Psoas muscle (tissue), 8 donors: ENCODE results near the gene NAPG. TPM values are rescaled to one million over a fixed set of nuclear protein-coding genes. Genes with fewer than 3 reads are reported as not detected.

ENCODE experiments used
- ATAC-seq, 4 donors: fragments of 200-7000 bp; cut with Tn5 transposase; one replicate each; pipeline ENCODE4 v1.9.1; 2020; ENCODE audit warnings: moderate library complexity in 3 of 4, mild to moderate bottlenecking in 2 of 4
- DNase-seq, 2 donors: peaks; one replicate each; pipeline ENCODE4 v3.0.0-alpha.2; 2020
- H3K27ac ChIP-seq: fragments of 200-600 bp; one replicate; pipeline ENCODE4 v1.8.0; 2022
- H3K27me3 ChIP-seq, 3 donors: fragments of 200-600 bp in 1 of 3; one replicate each; pipeline versions ENCODE4 v1.6.1 to v1.8.0; 2013 to 2022; ENCODE audit warnings: low read length in 2 of 3, mild to moderate bottlenecking in 2 of 3, moderate library complexity in 1 of 3; ENCODE audit not compliant: insufficient read depth in 3 of 3
- H3K36me3 ChIP-seq, 2 donors: fragments of 200-600 bp in 1 of 2; one replicate each; pipeline versions ENCODE4 v1.6.1 to v1.8.0; 2013 to 2022; ENCODE audit warnings: low read depth in 1 of 2, mild to moderate bottlenecking in 1 of 2, moderate library complexity in 1 of 2; ENCODE audit not compliant: insufficient read depth in 1 of 2
- H3K4me1 ChIP-seq: fragments of 200-600 bp; one replicate; pipeline ENCODE4 v1.8.0; 2022
- H3K4me3 ChIP-seq: fragments of 200-600 bp; one replicate; pipeline ENCODE4 v1.8.0; 2022; ENCODE audit warnings: mild to moderate bottlenecking
- H3K9me3 ChIP-seq: fragments of 200-600 bp; one replicate; pipeline ENCODE4 v1.8.0; 2022
- CTCF ChIP-seq: fragments of 200-600 bp; IDR thresholded peaks from one replicate; pipeline ENCODE4 v1.8.0; 2022; ENCODE audit warnings: antibody characterized with exemption
- WGBS, 3 donors: extraction: QIAGEN DNeasy Blood & Tissue Kit; methylation state at CpG; one replicate each; pipeline versions ENCODE4 v1.1.6 to v1.1.7; 2013; 5-methylcytosine and 5-hydroxymethylcytosine counted together
- intact Hi-C, 2 donors: fragments of 100-400 bp; cut with DNase I; formaldehyde crosslinking; loops; one replicate each; pipeline versions ENCODE4 v1.11.0 to v1.14.2; 2022
- long read RNA-seq, 2 donors: library from polyadenylated mRNA; unstranded; transcript quantifications; one replicate each; pipeline ENCODE4 v2.0.0, GENCODE V29; 2021
- polyA plus RNA-seq, 3 donors: library from polyadenylated mRNA; stranded (reverse); fragments of 200-250 nt; gene quantifications; one replicate each; pipeline ENCODE4 v1.2.3, GENCODE V29; 2013
- total RNA-seq, 4 donors: library from RNA; stranded (reverse); fragmentation: NEBNext Ultra II Directional in 2 of 4; extraction: Animal tissue kit (Norgen Biotek cat#: 25700) in 2 of 4; gene quantifications; one replicate each; pipeline versions ENCODE4 v1.2.1 to v1.2.4, GENCODE V29; 2021 to 2023
- donor health status: healthy with polysubstance abuse.
- donor health status: DM: no; HTN: no; CAD: no; lungs with moderate emphysema.
- donor health status: Bipolar disorder and iron deficiency.
- donor health status: healthy.
- donor health status: DM: yes; HTN: yes; CAD: no.
- donor health status: DM: no; HTN: no; CAD: no.
- donor health status: DM: no; HTN: no; CAD: no.
- donor health status: DM: yes; HTN: yes; CAD: no.

Gene NAPG
- total RNA-seq (10 to 100 TPM; 13.9 to 23.8 (median 18.4) TPM), polyA plus RNA-seq (10 to 100 TPM; 10.7 to 38.7 (median 23.8) TPM)
- long read RNA-seq, donor 1, partial matches to known transcripts = 0 of 2 reads
- long read RNA-seq, donor 1, other reads (novel, unspliced or antisense) = 1 of 2 reads
- long read RNA-seq, donor 2, partial matches to known transcripts = 0 of 3 reads
- long read RNA-seq, donor 2, other reads (novel, unspliced or antisense) = 3 of 3 reads

- peak; percentile 93 to 96 for DNase-seq
- H3K36me3 ChIP-seq = no peaks in the 10 kb centered on the region
- intact Hi-C loops = loop anchor here in 1 of 2 donors (10.0 kb wide), 1 partner anchor 721 kb away; no protein-coding TSS in a partner anchor
- TF ChIP-seq CTCF = no peak
- H3K27me3 ChIP-seq = no peaks in the 10 kb centered on the region
- peaks cover 35% of the 10 kb centered on the region for H3K4me1 ChIP-seq
- H3K9me3 ChIP-seq = no peaks in the 10 kb centered on the region
- WGBS, 3 donors = 0 to 1% (median 1%) methylated on average over 48 to 68 of the region's 68 CpGs
- peak; percentile 97 to 98 (median 98) for ATAC-seq
- H3K27ac ChIP-seq = peak within 1 kb of the TSS; percentile 94
- H3K4me3 ChIP-seq = peak within 1 kb of the TSS; percentile 91
These were observed at the start of gene NAPG for GRCh38 chr18:10525697-10526560. Gene NAPG (plus strand): TSS chr18:10526027. CDS start chr18:10526103, 76 bp downstream.

- Histone ChIP-seq H3K9me3 (no peaks in the 10 kb centered on the region), H3K4me3 (no peak overlapping the region), H3K4me1 (peaks cover 4% of the 10 kb centered on the region), H3K36me3 (no peaks in the 10 kb centered on the region), H3K27me3 (peaks cover 0 to 6% (median 2%) of the 10 kb centered on the region in 3 donors), H3K27ac (no peak overlapping the region)
- DNase-seq = no peak
- intact Hi-C loops = no loop called here
- TF ChIP-seq CTCF = no peak
- ATAC-seq = no peak
- WGBS, 3 donors = 51 to 54% (median 53%) methylated on average over 9 of the region's 9 CpGs
These were observed 49.5 kb upstream of the NAPG start for GRCh38 chr18:10476338-10476791.

- no peak overlapping the region for H3K4me3 ChIP-seq
- no peak for ATAC-seq
- H3K4me1 ChIP-seq = peaks cover 4% of the 10 kb centered on the region
- H3K9me3 ChIP-seq = no peaks in the 10 kb centered on the region
- DNase-seq = no peak
- H3K36me3 ChIP-seq = no peaks in the 10 kb centered on the region
- TF ChIP-seq CTCF = no peak
- peaks cover 0 to 6% (median 2%) of the 10 kb centered on the region in 3 donors for H3K27me3 ChIP-seq
- H3K27ac ChIP-seq = no peak overlapping the region
- intact Hi-C loops = no loop called here
- WGBS, 3 donors = 59 to 65% (median 65%) methylated on average over 3 of the region's 3 CpGs
These were observed 48.5 kb upstream of the NAPG start for GRCh38 chr18:10477121-10477862.

- intact Hi-C loops = no loop called here
- no peaks in the 10 kb centered on the region for H3K36me3 ChIP-seq
- ATAC-seq = no peak
- 82 to 87% (median 87%) methylated on average over 2 of the region's 2 CpGs for WGBS, 3 donors
- no peak for DNase-seq
- TF ChIP-seq CTCF = no peak
- peaks cover 0 to 6% (median 2%) of the 10 kb centered on the region in 3 donors for H3K27me3 ChIP-seq
- H3K4me3 ChIP-seq = no peak overlapping the region
- peaks cover 4% of the 10 kb centered on the region for H3K4me1 ChIP-seq
- no peak overlapping the region for H3K27ac ChIP-seq
- H3K9me3 ChIP-seq = no peaks in the 10 kb centered on the region
These were observed 48.0 kb upstream of the NAPG start for GRCh38 chr18:10477863-10478260.
